IMR-90 (cell line): ENCODE measurements around the gene CNOT2.

Source experiments
- POLR2A ChIP-seq: IDR thresholded peaks from 2 replicates; pipeline ENCODE4 v1.6.1; 2012; ENCODE audit warnings: mild to moderate bottlenecking, low read depth, low read length
- RAD21 ChIP-seq: IDR thresholded peaks from 2 replicates; pipeline ENCODE4 v1.6.1; 2012; ENCODE audit warnings: low read length, improper control_type of control experiment
- RFX5 ChIP-seq: IDR thresholded peaks from 2 replicates; pipeline ENCODE4 v1.8.0; 2012; ENCODE audit warnings: low read depth, mild to moderate bottlenecking, low read length, moderate library complexity
- SMC3 ChIP-seq: fragments of 150-350 bp; IDR thresholded peaks from 2 replicates; pipeline ENCODE4 v1.6.1; 2016; ENCODE audit warnings: low read depth, mild to moderate bottlenecking, antibody characterized with exemption, low read length, moderate library complexity
- TF ChIP-seq, protein P1 (sequence below): conservative IDR thresholded peaks from 2 replicates; pipeline ENCODE4 v1.5.1; 2012; ENCODE audit warnings: mild to moderate bottlenecking, low read depth, low read length, improper control_type of control experiment
- TF ChIP-seq, protein P2 (sequence below): fragments of 150-350 bp; IDR thresholded peaks from 2 replicates; pipeline ENCODE4 v1.6.1; 2016; ENCODE audit warnings: low read depth, mild to moderate bottlenecking, low read length, moderate library complexity, borderline replicate concordance

DNA sequence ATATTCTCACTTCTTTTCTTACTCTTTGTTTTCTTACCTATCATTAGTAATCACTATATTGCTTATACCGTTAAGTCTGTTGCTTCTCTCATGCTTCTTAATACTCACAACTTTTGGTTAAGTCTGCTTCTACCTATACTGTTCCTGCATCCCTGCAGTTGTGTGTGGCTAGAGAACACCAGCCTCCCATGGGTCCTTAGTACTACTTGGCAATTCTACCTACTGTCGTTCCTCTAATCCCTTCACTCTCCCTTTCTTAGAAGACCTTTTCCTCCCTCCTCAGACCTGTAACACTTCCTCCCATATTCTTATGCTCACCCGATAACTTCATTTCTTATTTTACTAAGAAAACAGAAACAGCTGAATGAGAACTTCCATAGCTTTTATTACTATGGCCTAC is 29.3 kb downstream of the CNOT2 start:
- TF ChIP-seq, protein P1, sequence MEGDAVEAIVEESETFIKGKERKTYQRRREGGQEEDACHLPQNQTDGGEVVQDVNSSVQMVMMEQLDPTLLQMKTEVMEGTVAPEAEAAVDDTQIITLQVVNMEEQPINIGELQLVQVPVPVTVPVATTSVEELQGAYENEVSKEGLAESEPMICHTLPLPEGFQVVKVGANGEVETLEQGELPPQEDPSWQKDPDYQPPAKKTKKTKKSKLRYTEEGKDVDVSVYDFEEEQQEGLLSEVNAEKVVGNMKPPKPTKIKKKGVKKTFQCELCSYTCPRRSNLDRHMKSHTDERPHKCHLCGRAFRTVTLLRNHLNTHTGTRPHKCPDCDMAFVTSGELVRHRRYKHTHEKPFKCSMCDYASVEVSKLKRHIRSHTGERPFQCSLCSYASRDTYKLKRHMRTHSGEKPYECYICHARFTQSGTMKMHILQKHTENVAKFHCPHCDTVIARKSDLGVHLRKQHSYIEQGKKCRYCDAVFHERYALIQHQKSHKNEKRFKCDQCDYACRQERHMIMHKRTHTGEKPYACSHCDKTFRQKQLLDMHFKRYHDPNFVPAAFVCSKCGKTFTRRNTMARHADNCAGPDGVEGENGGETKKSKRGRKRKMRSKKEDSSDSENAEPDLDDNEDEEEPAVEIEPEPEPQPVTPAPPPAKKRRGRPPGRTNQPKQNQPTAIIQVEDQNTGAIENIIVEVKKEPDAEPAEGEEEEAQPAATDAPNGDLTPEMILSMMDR: no peak
- TF ChIP-seq RAD21 (no peak), POLR2A (no peak), RFX5 (no peak), SMC3 (no peak)
- TF ChIP-seq, protein P2, sequence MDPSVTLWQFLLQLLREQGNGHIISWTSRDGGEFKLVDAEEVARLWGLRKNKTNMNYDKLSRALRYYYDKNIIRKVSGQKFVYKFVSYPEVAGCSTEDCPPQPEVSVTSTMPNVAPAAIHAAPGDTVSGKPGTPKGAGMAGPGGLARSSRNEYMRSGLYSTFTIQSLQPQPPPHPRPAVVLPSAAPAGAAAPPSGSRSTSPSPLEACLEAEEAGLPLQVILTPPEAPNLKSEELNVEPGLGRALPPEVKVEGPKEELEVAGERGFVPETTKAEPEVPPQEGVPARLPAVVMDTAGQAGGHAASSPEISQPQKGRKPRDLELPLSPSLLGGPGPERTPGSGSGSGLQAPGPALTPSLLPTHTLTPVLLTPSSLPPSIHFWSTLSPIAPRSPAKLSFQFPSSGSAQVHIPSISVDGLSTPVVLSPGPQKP: no peak
